Pancreas (tissue), 10 donors: ENCODE measurements around the gene SLC25A19. TPM values are rescaled to one million over a fixed set of nuclear protein-coding genes. Genes with fewer than 3 reads are reported as not detected.

Source experiments
- ATAC-seq, 4 donors: fragments of 200-7000 bp; cut with Tn5 transposase; one replicate each; pipeline versions ENCODE4 v1.8.0 to v1.9.1; 2020; ENCODE audit warnings: mild to moderate bottlenecking in 4 of 4, moderate library complexity in 4 of 4
- DNase-seq, 6 donors: peaks; one replicate each; pipeline ENCODE4 v3.0.0-alpha.2; 2020
- FAIRE-seq: peaks from 2 replicates; lab custom pipeline; 2012; peaks lifted over from hg19 to GRCh38; lab: Jason Lieb, UNC
- H3K27ac ChIP-seq, 4 donors: fragments of 200-600 bp; sonication (generic); 1 replicate in 3 of 4; 2 replicates in 1 of 4; pipeline versions ENCODE4 v1.5.0 to v1.8.0; 2020
- H3K27me3 ChIP-seq, 4 donors: fragments of 200-600 bp; one replicate each; pipeline ENCODE4 v1.8.0; 2021
- H3K36me3 ChIP-seq, 3 donors: fragments of 200-600 bp; sonication (generic) in 1 of 3; one replicate each; pipeline versions ENCODE4 v1.5.0 to v1.8.0; 2020 to 2021
- H3K4me1 ChIP-seq, 3 donors: fragments of 200-600 bp; one replicate each; pipeline ENCODE4 v1.8.0; 2021
- H3K4me3 ChIP-seq, 4 donors: fragments of 200-600 bp; sonication (generic) in 2 of 4; one replicate each; pipeline versions ENCODE4 v1.5.0 to v1.8.0; 2020 to 2021
- H3K9me3 ChIP-seq, 4 donors: fragments of 200-600 bp; one replicate each; pipeline ENCODE4 v1.8.0; 2021
- WGBS, 2 donors: extraction: QIAGEN DNeasy Blood & Tissue Kit; methylation state at CpG; one replicate each; pipeline ENCODE4 v1.1.7; 2013; 5-methylcytosine and 5-hydroxymethylcytosine counted together
- intact Hi-C, 3 donors: fragments of 100-400 bp; cut with DNase I; formaldehyde crosslinking; loops; one replicate each; pipeline versions ENCODE4 v1.11.1 to v1.14.2; 2022
- polyA plus RNA-seq, 2 donors: library from polyadenylated mRNA; stranded (reverse); fragments of 200-250 nt; gene quantifications; one replicate each; pipeline ENCODE4 v1.2.3, GENCODE V29; 2013
- total RNA-seq, 6 donors: library from RNA; stranded (reverse); fragmentation: NEBNext Ultra II Directional in 4 of 6; extraction: Animal tissue kit (Norgen Biotek cat#: 25700) in 4 of 6; gene quantifications; one replicate each; pipeline versions ENCODE4 v1.2.1 to v1.2.4, GENCODE V29; 2021 to 2023
- TF ChIP-seq, protein P1 (sequence below), 4 donors: fragments of 200-600 bp; sonication (generic) in 3 of 4; IDR thresholded peaks; one replicate each; pipeline versions ENCODE4 v1.5.0 to v1.8.0; 2021; ENCODE audit warnings: antibody characterized with exemption in 4 of 4
- donor health status: healthy with polysubstance abuse.
- donor health status: DM: no; HTN: no; CAD: no; lungs with moderate emphysema.
- donor health status: DM: no; HTN: no; CAD: no.
- donor health status: control.
- donor health status: control.
- donor health status: Bipolar disorder and iron deficiency.
- donor health status: DM: yes; HTN: yes; CAD: no.
- donor health status: DM: no; HTN: no; CAD: no.
- donor health status: DM: no; HTN: no; CAD: no.
- donor health status: DM: yes; HTN: yes; CAD: no.

The SLC25A19 gene
- total and polyA plus RNA-seq, 8 donors, result 4.4 to 10.8 (median 7.6) TPM

DNA sequence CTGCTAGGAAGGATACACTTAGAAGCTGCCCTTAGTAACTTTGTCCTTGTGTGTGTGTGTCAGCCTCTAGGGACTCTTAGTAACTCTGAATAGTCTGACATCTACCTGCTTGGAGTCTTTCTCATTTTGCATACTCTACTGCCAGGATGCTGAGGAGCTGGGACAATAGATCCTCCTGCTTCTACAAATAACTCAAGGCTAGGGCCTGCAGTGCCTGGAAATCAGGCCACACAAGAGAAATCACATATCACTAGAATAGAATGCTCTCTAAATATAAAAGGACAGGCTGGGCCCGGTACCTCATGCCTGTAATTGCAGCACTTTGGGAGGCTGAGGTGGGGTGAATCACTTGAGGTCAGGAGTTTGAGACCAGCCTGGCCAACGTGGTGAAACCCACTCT is 38.5 kb upstream of the SLC25A19 start:
- TF ChIP-seq, protein P1, sequence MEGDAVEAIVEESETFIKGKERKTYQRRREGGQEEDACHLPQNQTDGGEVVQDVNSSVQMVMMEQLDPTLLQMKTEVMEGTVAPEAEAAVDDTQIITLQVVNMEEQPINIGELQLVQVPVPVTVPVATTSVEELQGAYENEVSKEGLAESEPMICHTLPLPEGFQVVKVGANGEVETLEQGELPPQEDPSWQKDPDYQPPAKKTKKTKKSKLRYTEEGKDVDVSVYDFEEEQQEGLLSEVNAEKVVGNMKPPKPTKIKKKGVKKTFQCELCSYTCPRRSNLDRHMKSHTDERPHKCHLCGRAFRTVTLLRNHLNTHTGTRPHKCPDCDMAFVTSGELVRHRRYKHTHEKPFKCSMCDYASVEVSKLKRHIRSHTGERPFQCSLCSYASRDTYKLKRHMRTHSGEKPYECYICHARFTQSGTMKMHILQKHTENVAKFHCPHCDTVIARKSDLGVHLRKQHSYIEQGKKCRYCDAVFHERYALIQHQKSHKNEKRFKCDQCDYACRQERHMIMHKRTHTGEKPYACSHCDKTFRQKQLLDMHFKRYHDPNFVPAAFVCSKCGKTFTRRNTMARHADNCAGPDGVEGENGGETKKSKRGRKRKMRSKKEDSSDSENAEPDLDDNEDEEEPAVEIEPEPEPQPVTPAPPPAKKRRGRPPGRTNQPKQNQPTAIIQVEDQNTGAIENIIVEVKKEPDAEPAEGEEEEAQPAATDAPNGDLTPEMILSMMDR (IDR thresholded peaks at IDR 0.05), result no peak
- Histone ChIP-seq H3K36me3 (no peaks in the 10 kb centered on the region), H3K27me3 (no peaks in the 10 kb centered on the region), H3K9me3 (no peaks in the 10 kb centered on the region), H3K27ac (no peak overlapping the region), H3K4me1 (no peaks in the 10 kb centered on the region), H3K4me3 (no peak overlapping the region)
- intact Hi-C loops, result no loop called here
- ATAC-seq (no peak), FAIRE-seq (no peak), DNase-seq (no peak)
- WGBS, 2 donors, result 78 to 84% methylated on average over 2 of the region's 2 CpGs

DNA sequence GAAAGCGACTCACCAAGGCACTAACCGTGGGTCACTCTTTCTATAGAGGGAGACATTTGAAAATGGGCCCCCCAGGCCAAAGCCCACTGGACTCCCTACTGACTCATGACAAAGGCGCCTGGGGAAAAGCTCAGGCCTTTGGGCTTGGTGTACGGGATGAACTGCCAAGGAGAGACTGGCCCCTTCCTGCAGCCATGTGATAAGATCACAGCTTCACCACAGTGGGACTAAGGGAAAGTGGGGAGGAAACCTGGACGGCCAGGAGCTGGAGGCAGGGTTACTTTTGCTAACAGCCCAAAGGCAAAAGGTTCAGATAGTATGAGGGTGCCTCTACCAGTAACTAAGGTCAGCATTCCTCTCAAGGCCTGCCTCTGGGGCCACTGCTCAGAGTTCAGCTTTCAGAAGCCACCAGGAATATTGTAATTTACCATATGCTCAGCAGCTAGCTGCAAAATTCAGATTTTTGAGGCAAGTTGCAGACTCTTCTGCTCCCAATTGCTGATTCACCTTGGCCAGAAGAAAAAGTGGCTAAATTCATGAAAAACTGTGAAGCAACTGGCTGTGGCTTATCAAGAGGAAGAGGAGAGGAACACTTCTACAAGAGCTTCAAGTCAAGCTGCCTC is 37.1 kb upstream of the SLC25A19 start:
- H3K9me3 ChIP-seq, result no peaks in the 10 kb centered on the region
- peak overlapping the region in 1 of 4 donors; percentile 37 for H3K27ac ChIP-seq
- intact Hi-C loops, result no loop called here
- H3K36me3 ChIP-seq, result peaks cover 0 to 5% (median 0%) of the 10 kb centered on the region in 3 donors
- WGBS, 2 donors, result 81 to 83% methylated on average over 5 of the region's 5 CpGs
- no peaks in the 10 kb centered on the region for H3K27me3 ChIP-seq
- no peak for ATAC-seq
- DNase-seq, result no peak
- H3K4me3 ChIP-seq, result no peak overlapping the region
- H3K4me1 ChIP-seq, result no peaks in the 10 kb centered on the region
- FAIRE-seq, result no peak
- TF ChIP-seq, protein P1 (IDR thresholded peaks at IDR 0.05), result no peak

GRCh38 chr17:75325827-75326225 is 36.6 kb upstream of the SLC25A19 start:
- TF ChIP-seq, protein P1 (IDR thresholded peaks at IDR 0.05), result no peak
- FAIRE-seq, result no peak
- intact Hi-C loops, result no loop called here

DNA sequence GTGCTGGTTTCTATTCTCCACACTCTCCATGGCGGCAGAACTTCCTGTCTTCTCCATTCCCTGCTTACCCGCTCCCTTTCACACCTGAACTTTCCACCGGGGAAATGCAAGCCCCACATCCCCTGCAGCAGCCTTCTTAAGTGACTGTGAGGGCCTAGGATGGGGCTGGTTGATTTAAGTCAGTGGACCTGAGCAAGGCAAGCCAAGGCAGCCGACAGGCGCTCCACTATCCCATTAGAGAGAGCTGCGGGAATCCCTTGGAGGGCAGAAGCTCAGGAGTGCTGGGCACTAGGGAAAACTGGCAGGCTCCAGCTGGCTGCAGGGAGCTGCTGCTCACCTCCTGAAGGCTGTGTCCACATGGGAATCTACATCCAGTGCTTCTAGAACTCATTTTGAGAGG is 36.1 kb upstream of the SLC25A19 start:
- no peak for DNase-seq
- Histone ChIP-seq H3K4me3 (no peak overlapping the region), H3K4me1 (no peaks in the 10 kb centered on the region), H3K36me3 (peaks cover 0 to 11% (median 0%) of the 10 kb centered on the region in 3 donors), H3K27ac (no peak overlapping the region), H3K27me3 (no peaks in the 10 kb centered on the region), H3K9me3 (no peaks in the 10 kb centered on the region)
- WGBS, 2 donors, result 84 to 90% methylated on average over 6 of the region's 6 CpGs
- TF ChIP-seq, protein P1 (IDR thresholded peaks at IDR 0.05), result no peak
- ATAC-seq, result no peak
- no peak for FAIRE-seq
- intact Hi-C loops, result no loop called here

More at GRCh38 chr17:75325827-75326225, 36.6 kb upstream of the SLC25A19 start:
- DNase-seq (no peak), ATAC-seq (peak in 2 of 4 donors; percentile 11 to 22)
- Histone ChIP-seq H3K4me3 (no peak overlapping the region), H3K27ac (peak overlapping the region in 1 of 4 donors; percentile 37), H3K27me3 (no peaks in the 10 kb centered on the region), H3K9me3 (no peaks in the 10 kb centered on the region), H3K4me1 (no peaks in the 10 kb centered on the region), H3K36me3 (peaks cover 0 to 6% (median 0%) of the 10 kb centered on the region in 3 donors)
- 74 to 82% methylated on average over 7 of the region's 7 CpGs for WGBS, 2 donors

- no peaks in the 10 kb centered on the region for H3K27me3 ChIP-seq
- ATAC-seq (no peak), DNase-seq (no peak), FAIRE-seq (no peak)
- H3K36me3 ChIP-seq, result peaks cover 0 to 20% (median 0%) of the 10 kb centered on the region in 3 donors
- intact Hi-C loops, result loop anchor here in 2 of 3 donors (5.0 kb wide), 2 partner anchors 86 to 91 kb away; partner anchors contain the start of gene GRB2 (in 1 of the 2)
- WGBS, 2 donors, result 83 to 84% methylated on average over 10 of the region's 10 CpGs
- TF ChIP-seq, protein P1 (IDR thresholded peaks at IDR 0.05), result no peak
- no peaks in the 10 kb centered on the region for H3K4me1 ChIP-seq
- H3K27ac ChIP-seq, result no peak overlapping the region
- no peak overlapping the region for H3K4me3 ChIP-seq
- H3K9me3 ChIP-seq, result no peaks in the 10 kb centered on the region
These were observed 32.3 kb upstream of the SLC25A19 start for GRCh38 chr17:75321506-75321905.
